ENCODE data around the gene PSMC3. TPM values are rescaled to one million over a fixed set of nuclear protein-coding genes. Genes with fewer than 3 reads are reported as not detected.

The PSMC3 gene
- polyA plus RNA-seq, 12 donors, result 114 to 200 (median 127) TPM; not detected in 1

- no peak for DNase-seq
Measured at GRCh38 chr11:47415091-47415854, 11.0 kb downstream of the PSMC3 start.

GRCh38 chr11:47414685-47415070, 11.6 kb downstream of the PSMC3 start:
- DNase-seq, result no peak

GRCh38 chr11:47413908-47414684, 12.1 kb downstream of the PSMC3 start:
- no peak for DNase-seq

GRCh38 chr11:47413351-47413750, 12.9 kb downstream of the PSMC3 start:
- no peak for DNase-seq

GRCh38 chr11:47411884-47412746, 14.1 kb downstream of the PSMC3 start:
- no peak for DNase-seq

GRCh38 chr11:47410370-47411264, 15.6 kb downstream of the PSMC3 start:
- no peak for DNase-seq

- DNase-seq, result no peak
Measured at GRCh38 chr11:47409440-47410369, 16.5 kb downstream of the PSMC3 start.

GRCh38 chr11:47408598-47409439, 17.4 kb downstream of the PSMC3 start:
- peak; percentile 43 for DNase-seq

GRCh38 chr11:47407746-47408590, 18.3 kb downstream of the PSMC3 start, which contains the start of gene SLC39A13:
Gene SLC39A13, plus strand, starts transcription at chr11:47408590. Its CDS starts 1,505 bp downstream, at chr11:47410095.
- peak; percentile 95 for DNase-seq

- no peak for DNase-seq
Measured at GRCh38 chr11:47406896-47407745, 19.1 kb downstream of the PSMC3 start.

GRCh38 chr11:47403571-47403970, 22.7 kb downstream of the PSMC3 start:
- no peak for DNase-seq

- DNase-seq, result no peak
Measured at GRCh38 chr11:47403135-47403534, 23.1 kb downstream of the PSMC3 start.

GRCh38 chr11:47400768-47401279, 25.4 kb downstream of the PSMC3 start:
- DNase-seq, result no peak

- DNase-seq, result no peak
Measured at GRCh38 chr11:47399860-47400767, 26.1 kb downstream of the PSMC3 start.

GRCh38 chr11:47398551-47398950, 27.7 kb downstream of the PSMC3 start:
- no peak for DNase-seq

- no peak for DNase-seq
Measured at GRCh38 chr11:47398011-47398410, 28.2 kb downstream of the PSMC3 start.
